Inflammatory macrophage (primary cell): ENCODE data around the gene DMRTA1.
A peak's percentile ranks its signal among the peaks of the same experiment; 100 is the strongest.
"Not testable (repeated sequence)": the region's sequence is repeated elsewhere in the genome, so short reads cannot be mapped to it uniquely, and the experiment has no call there.

Source experiments
- DNase-seq, 2 donors: peaks; one replicate each; pipeline ENCODE4 v3.0.0-alpha.2; 2020 to 2022

The DMRTA1 gene

DNA sequence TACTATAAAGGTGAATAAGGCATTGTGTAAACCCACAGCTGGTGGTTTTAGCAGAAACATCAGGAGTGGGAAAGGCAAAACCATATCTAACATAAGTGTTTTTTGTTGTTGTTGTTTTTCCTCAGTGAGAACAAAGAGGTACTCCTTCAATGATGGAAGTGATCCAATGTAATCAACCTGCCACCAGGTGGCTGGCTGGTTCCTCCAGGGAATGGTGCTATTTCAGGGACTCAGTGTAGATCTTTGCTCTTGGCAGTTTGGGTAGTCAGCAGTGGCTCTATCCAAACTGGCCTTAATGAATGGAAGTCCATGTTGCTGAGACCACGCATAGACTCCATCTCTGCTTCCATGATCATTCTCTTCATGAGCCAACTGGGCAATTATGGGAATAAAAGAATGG, 10.8 kb downstream of the DMRTA1 start:
- DNase-seq: no peak

DNA sequence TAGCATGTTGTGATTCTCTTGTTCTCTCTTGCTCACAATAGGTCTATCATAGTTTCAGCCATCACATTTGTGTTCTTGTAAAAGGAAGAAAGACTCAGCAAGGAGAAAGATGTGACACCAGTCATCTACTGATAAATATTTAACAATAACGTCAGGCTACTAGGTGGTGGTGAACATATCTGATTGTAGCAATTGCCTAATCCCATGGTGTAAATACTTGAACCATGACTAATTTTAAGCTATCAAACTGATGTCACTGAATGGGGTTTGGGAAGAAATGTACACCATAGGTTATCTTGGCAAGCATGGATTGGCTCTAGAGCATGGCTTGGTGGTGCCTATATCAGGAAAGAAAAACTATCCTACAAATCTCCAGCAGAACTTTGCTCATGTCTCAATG, 16.6 kb downstream of the DMRTA1 start:
- no peak for DNase-seq

DNA sequence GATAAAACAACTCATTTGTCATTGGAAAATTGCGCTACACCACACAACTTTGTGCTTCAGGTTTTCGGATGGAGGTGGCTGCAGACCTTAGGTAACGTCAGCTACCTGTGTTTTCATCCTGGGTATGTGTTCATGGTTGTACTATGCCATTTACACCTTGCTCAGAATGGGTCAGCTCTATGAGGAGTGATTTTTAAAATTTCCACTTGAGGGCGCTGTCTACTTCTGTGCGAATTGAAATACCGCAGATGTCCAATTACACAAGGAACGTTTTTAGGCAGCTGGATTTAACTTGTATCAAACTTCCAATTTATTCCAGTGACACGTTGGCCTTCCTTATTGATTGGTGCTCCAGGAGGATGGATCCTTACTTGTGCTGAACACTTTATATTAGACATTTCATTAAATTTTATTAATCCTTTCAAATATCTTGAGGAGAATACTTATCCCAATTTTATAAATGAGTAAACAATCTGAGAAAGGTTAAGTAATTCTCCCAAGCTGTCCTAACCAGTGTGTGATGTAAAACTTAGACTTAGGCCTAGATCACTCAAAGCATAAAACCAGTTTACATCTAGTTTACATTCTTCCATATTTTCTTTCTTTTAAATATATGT, 23.4 kb downstream of the DMRTA1 start:
- peak; percentile 28 to 34 for DNase-seq

DNA sequence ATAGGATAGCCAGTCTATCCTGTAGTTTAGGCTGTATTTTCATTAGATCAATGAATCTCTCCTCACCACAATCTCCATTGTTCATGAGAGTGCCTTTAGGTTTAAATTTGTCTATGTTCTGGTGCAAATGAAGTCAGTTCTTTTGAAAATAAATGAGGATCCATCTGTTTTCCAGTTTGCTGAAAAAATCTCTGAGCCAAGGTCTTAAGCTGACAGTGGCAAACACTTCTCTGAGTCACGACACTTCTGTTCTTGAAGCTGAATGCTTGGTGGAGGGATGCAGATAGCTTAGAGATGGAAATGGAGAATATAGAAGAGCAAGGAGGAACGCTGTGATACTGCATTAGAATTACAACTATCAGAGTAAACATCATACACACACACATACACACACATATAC, 34.9 kb downstream of the DMRTA1 start:
- DNase-seq: no peak

DNA sequence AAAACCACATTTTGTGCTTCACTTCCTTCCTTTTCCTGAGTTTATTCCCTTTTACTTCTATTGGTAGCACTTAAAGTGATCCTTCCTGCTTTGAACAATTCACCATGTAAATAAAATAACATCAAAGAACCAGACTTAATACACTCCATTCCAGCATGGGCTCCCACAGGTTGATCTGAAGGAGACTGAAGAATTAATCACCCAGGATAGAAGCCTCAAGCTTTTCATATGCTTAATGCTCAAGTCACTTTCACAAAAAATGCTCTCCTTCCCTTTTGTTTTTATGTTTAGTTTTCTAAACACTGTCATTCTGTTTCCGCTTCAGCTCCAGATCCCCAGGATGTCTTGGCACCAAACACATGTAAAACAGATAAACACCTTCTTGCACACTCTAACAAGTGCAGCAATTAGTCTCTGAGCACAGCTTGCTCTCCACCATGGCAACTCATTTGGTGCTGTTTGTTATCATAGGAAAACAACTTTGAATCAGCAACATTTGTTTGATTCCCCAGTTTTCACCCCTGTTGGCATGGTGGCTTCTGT, 37.0 kb downstream of the DMRTA1 start:
- no peak for DNase-seq

DNA sequence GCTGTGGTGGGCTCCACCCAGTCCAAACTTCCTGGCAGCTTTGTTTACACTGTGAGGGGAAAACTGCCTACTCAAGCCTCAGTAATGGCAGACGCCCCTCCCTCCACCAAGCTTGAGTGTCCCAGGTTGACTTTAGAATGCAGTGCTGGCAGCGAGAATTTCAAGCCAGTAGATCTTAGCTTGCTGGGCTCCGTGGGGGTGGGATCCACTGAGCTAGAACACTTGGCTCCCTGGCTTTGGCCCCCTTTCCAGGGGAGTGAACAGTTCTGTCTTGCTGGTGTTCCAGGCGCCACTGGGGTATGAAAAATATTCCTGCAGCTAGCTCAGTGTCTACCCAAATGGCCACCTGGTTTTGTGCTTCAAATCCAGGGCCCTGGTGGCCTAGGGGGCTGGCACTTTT, 49.6 kb downstream of the DMRTA1 start:
- DNase-seq: not testable (repeated sequence)
